HepG2 (cell line): ENCODE measurements around the gene PPM1H. TPM values are rescaled to one million over a fixed set of nuclear protein-coding genes. Genes with fewer than 3 reads are reported as not detected.

ENCODE experiments used
- CHD4 ChIP-seq: fragments of 200-600 bp; sonication (generic); IDR thresholded peaks from 2 replicates; pipeline ENCODE4 v1.7.0; 2017; ENCODE audit warnings: mild to moderate bottlenecking, low read length, borderline replicate concordance
- GABPA ChIP-seq, 2 experiments: IDR thresholded peaks; 2 replicates each; pipeline ENCODE4 v1.6.1; 2011 to 2016; ENCODE audit warnings: low read depth in 2 of 2, low read length in 1 of 2, missing biosample characterization in 1 of 2, missing genetic modification characterization in 1 of 2
- HDAC1 ChIP-seq: sonication (generic); formaldehyde crosslinking; IDR thresholded peaks from 2 replicates; pipeline ENCODE4 v1.5.1; 2020; ENCODE audit warnings: mild to moderate bottlenecking, missing genetic modification reagents
- JUNB ChIP-seq: sonication (generic); formaldehyde crosslinking; IDR thresholded peaks from 2 replicates; pipeline ENCODE4 v1.8.0; 2022; ENCODE audit warnings: missing genetic modification reagents, mild to moderate bottlenecking, borderline replicate concordance
- JUND ChIP-seq: sonication (generic); formaldehyde crosslinking; IDR thresholded peaks from 2 replicates; pipeline ENCODE4 v1.8.0; 2022; ENCODE audit warnings: mild to moderate bottlenecking, missing genetic modification reagents
- MEIS2 ChIP-seq: sonication (generic); formaldehyde crosslinking; IDR thresholded peaks from 2 replicates; pipeline ENCODE4 v1.9.0; 2021; ENCODE audit warnings: mild to moderate bottlenecking, missing genetic modification reagents
- RAD21 ChIP-seq: fragments of 450-650 bp; formaldehyde crosslinking; IDR thresholded peaks from 2 replicates; pipeline ENCODE4 v1.5.0; 2020; ENCODE audit warnings: mild to moderate bottlenecking
- SALL1 ChIP-seq: sonication (generic); formaldehyde crosslinking; IDR thresholded peaks from 2 replicates; pipeline ENCODE4 v1.8.0; 2022; ENCODE audit warnings: mild to moderate bottlenecking, missing genetic modification reagents
- SIX1 ChIP-seq: sonication (generic); formaldehyde crosslinking; IDR thresholded peaks from 2 replicates; pipeline ENCODE4 v1.4.0; 2020; ENCODE audit warnings: missing genetic modification reagents, borderline replicate concordance
- TBX3 ChIP-seq: fragments of 450-650 bp; IDR thresholded peaks from 2 replicates; pipeline ENCODE4 v1.6.1; 2017; ENCODE audit warnings: antibody characterized with exemption, mild to moderate bottlenecking, inconsistent platforms, borderline replicate concordance
- ZBTB21 ChIP-seq: sonication (generic); formaldehyde crosslinking; IDR thresholded peaks from 2 replicates; pipeline ENCODE4 v1.4.0; 2020; ENCODE audit warnings: missing genetic modification reagents
- ZEB1 ChIP-seq: IDR thresholded peaks from 2 replicates; pipeline ENCODE4 v1.6.1; 2012; ENCODE audit warnings: mild to moderate bottlenecking, low read depth, inconsistent platforms; ENCODE audit not compliant: insufficient replicate concordance
- ZFP1 ChIP-seq: IDR thresholded peaks from 2 replicates; pipeline ENCODE4 v1.6.1; 2016
- ZNF431 ChIP-seq: sonication (generic); formaldehyde crosslinking; IDR thresholded peaks from 2 replicates; pipeline ENCODE4 v1.9.0; 2022; ENCODE audit warnings: missing genetic modification reagents, low read depth, mild to moderate bottlenecking, borderline replicate concordance
- ZNF572 ChIP-seq: sonication (generic); formaldehyde crosslinking; IDR thresholded peaks from 2 replicates; pipeline ENCODE4 v1.5.1; 2020; ENCODE audit warnings: mild to moderate bottlenecking, missing genetic modification reagents
- ZNF598 ChIP-seq: sonication (generic); formaldehyde crosslinking; IDR thresholded peaks from 2 replicates; pipeline ENCODE4 v1.5.1; 2020; ENCODE audit warnings: mild to moderate bottlenecking, missing genetic modification reagents, borderline replicate concordance
- ZNF619 ChIP-seq: sonication (generic); formaldehyde crosslinking; IDR thresholded peaks from 2 replicates; pipeline ENCODE4 v1.4.0; 2020; ENCODE audit warnings: mild to moderate bottlenecking, missing genetic modification reagents
- ZNF816 ChIP-seq: sonication (generic); formaldehyde crosslinking; IDR thresholded peaks from 2 replicates; pipeline ENCODE4 v1.8.0; 2022; ENCODE audit warnings: missing genetic modification reagents, mild to moderate bottlenecking, borderline replicate concordance
- polyA plus RNA-seq, 8 experiments: library from polyadenylated mRNA; depleted of rRNA in 3 of 8; stranded (reverse) in 7 of 8; unstranded in 1 of 8; fragments of >200 nt; fragmentation: Illumina TruSeq in 4 of 8; extraction: Trizol in 4 of 8; gene quantifications; 2 replicates each; pipeline versions ENCODE4 v1.2.1 to v1.2.3, GENCODE V29; 2011 to 2016; ENCODE audit warnings: low read depth in 4 of 8, missing spikeins in 1 of 8, mixed read lengths in 1 of 8; ENCODE audit not compliant: insufficient read depth in 1 of 8
- total RNA-seq, 5 experiments: library from RNA; depleted of rRNA; stranded (reverse); fragments of >200 nt; fragmentation: Illumina TruSeq; extraction: Trizol; gene quantifications; 2 replicates each; pipeline ENCODE4 v1.2.3, GENCODE V29; 2016; ENCODE audit warnings: low read depth in 1 of 5
- TF ChIP-seq, protein P1 (sequence below): IDR thresholded peaks from 2 replicates; pipeline ENCODE4 v1.6.1; 2016; ENCODE audit warnings: low read depth, missing genetic modification reagents, missing compliant biosample characterization
- TF ChIP-seq, protein P2 (sequence below): sonication (generic); formaldehyde crosslinking; IDR thresholded peaks from 2 replicates; pipeline ENCODE4 v1.5.0; 2020; ENCODE audit warnings: mild to moderate bottlenecking, missing genetic modification reagents
- TF ChIP-seq, protein P3 (sequence below): sonication (generic); formaldehyde crosslinking; conservative IDR thresholded peaks from 2 replicates; pipeline ENCODE4 v1.4.0; 2020; ENCODE audit warnings: missing genetic modification reagents

The PPM1H gene
- total and polyA plus RNA-seq, 2 of the 13 experiments (the other 11 are each of a cell fraction or from before 2014, with no cell fraction given): 29.1 to 38.1 TPM

DNA sequence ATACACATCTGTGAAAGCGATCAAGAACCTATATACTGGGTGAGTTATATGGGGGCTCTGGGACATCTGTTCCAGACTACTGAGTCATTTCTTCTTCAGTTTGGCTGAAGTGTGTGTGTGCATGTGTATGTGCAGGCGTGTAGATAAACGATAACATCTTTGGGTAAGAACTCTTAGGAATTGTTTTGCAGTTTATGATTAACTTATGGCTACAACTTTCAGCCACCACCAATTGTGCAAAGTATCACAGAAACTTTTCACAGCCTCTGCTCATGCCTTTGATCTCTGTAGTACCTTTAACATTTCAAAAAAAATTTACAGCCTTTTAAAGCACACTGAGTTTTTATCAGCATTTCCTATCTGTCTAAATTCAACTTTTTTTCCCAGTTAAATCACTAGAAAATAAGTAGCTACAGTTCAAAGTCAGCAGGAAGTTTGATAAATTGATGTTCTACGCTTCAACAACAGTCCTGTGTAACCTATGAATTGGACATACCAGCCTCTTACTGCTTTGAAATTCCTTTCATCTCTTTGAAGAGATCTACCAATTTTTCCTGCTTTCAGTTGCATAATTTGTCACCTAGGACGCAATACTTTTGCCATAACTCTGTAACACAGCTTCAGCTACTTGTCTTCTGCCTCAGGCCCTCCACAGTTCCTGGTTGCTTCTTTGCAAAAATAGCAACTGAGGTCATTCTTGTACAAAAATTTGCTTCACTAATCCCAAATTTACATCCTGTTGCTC lies 43.0 kb downstream of the PPM1H start (continued):
- TF ChIP-seq, protein P1, sequence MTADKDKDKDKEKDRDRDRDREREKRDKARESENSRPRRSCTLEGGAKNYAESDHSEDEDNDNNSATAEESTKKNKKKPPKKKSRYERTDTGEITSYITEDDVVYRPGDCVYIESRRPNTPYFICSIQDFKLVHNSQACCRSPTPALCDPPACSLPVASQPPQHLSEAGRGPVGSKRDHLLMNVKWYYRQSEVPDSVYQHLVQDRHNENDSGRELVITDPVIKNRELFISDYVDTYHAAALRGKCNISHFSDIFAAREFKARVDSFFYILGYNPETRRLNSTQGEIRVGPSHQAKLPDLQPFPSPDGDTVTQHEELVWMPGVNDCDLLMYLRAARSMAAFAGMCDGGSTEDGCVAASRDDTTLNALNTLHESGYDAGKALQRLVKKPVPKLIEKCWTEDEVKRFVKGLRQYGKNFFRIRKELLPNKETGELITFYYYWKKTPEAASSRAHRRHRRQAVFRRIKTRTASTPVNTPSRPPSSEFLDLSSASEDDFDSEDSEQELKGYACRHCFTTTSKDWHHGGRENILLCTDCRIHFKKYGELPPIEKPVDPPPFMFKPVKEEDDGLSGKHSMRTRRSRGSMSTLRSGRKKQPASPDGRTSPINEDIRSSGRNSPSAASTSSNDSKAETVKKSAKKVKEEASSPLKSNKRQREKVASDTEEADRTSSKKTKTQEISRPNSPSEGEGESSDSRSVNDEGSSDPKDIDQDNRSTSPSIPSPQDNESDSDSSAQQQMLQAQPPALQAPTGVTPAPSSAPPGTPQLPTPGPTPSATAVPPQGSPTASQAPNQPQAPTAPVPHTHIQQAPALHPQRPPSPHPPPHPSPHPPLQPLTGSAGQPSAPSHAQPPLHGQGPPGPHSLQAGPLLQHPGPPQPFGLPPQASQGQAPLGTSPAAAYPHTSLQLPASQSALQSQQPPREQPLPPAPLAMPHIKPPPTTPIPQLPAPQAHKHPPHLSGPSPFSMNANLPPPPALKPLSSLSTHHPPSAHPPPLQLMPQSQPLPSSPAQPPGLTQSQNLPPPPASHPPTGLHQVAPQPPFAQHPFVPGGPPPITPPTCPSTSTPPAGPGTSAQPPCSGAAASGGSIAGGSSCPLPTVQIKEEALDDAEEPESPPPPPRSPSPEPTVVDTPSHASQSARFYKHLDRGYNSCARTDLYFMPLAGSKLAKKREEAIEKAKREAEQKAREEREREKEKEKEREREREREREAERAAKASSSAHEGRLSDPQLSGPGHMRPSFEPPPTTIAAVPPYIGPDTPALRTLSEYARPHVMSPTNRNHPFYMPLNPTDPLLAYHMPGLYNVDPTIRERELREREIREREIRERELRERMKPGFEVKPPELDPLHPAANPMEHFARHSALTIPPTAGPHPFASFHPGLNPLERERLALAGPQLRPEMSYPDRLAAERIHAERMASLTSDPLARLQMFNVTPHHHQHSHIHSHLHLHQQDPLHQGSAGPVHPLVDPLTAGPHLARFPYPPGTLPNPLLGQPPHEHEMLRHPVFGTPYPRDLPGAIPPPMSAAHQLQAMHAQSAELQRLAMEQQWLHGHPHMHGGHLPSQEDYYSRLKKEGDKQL (CRISPR knock-in tag): peak; percentile 63; the same call in 1 of the 2 replicates
- TF ChIP-seq MEIS2: no peak
- TF ChIP-seq HDAC1 (CRISPR knock-in tag): peak; percentile 68
- TF ChIP-seq ZNF598: no peak
- TF ChIP-seq ZNF619 (CRISPR knock-in tag): no peak
- TF ChIP-seq ZEB1: no peak
- no peak for TF ChIP-seq RAD21 (CRISPR knock-in tag)
- TF ChIP-seq ZNF816 (CRISPR knock-in tag): peak; percentile 46; the same call in 1 of the 2 replicates
- TF ChIP-seq JUNB (CRISPR knock-in tag): no peak
- TF ChIP-seq SALL1 (CRISPR knock-in tag): peak; percentile 78; the same call in 1 of the 2 replicates
- TF ChIP-seq SIX1 (CRISPR knock-in tag): peak; percentile 58; the same call in 1 of the 2 replicates
- TF ChIP-seq GABPA (IDR thresholded peaks at IDR 0.05; ENCODE audit: low read depth, low read length): no peak
- 0 out of 2 replicates have a peak, but pooled peaks have one; percentile 43 for TF ChIP-seq GABPA (CRISPR knock-in tag; IDR thresholded peaks at IDR 0.05; ENCODE audit: low read depth)
- TF ChIP-seq, protein P2, sequence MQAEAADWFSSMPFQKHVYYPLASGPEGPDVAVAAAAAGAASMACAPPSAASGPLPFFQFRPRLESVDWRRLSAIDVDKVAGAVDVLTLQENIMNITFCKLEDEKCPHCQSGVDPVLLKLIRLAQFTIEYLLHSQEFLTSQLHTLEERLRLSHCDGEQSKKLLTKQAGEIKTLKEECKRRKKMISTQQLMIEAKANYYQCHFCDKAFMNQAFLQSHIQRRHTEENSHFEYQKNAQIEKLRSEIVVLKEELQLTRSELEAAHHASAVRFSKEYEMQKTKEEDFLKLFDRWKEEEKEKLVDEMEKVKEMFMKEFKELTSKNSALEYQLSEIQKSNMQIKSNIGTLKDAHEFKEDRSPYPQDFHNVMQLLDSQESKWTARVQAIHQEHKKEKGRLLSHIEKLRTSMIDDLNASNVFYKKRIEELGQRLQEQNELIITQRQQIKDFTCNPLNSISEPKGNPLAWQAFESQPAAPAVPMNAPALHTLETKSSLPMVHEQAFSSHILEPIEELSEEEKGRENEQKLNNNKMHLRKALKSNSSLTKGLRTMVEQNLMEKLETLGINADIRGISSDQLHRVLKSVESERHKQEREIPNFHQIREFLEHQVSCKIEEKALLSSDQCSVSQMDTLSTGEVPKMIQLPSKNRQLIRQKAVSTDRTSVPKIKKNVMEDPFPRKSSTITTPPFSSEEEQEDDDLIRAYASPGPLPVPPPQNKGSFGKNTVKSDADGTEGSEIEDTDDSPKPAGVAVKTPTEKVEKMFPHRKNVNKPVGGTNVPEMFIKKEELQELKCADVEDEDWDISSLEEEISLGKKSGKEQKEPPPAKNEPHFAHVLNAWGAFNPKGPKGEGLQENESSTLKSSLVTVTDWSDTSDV (CRISPR knock-in tag): no peak
- no peak for TF ChIP-seq CHD4
- no peak for TF ChIP-seq ZNF431 (CRISPR knock-in tag)
- TF ChIP-seq, protein P3, sequence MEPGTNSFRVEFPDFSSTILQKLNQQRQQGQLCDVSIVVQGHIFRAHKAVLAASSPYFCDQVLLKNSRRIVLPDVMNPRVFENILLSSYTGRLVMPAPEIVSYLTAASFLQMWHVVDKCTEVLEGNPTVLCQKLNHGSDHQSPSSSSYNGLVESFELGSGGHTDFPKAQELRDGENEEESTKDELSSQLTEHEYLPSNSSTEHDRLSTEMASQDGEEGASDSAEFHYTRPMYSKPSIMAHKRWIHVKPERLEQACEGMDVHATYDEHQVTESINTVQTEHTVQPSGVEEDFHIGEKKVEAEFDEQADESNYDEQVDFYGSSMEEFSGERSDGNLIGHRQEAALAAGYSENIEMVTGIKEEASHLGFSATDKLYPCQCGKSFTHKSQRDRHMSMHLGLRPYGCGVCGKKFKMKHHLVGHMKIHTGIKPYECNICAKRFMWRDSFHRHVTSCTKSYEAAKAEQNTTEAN (CRISPR knock-in tag): peak; percentile 93
- TF ChIP-seq ZNF572 (CRISPR knock-in tag): no peak
- TF ChIP-seq JUND (CRISPR knock-in tag): no peak
- TF ChIP-seq TBX3: peak; percentile 85; the same call in 1 of the 2 replicates
- TF ChIP-seq ZBTB21 (CRISPR knock-in tag): 0 out of 2 replicates have a peak, but pooled peaks have one; percentile 53
- no peak; the same call in 1 of the 2 replicates for TF ChIP-seq ZFP1 (CRISPR knock-in tag)
